HG02970 (cell line): ENCODE data around the gene GJB3.
"Not testable (repeated sequence)": the region's sequence is repeated elsewhere in the genome, so short reads cannot be mapped to it uniquely, and the experiment has no call there.

Experiments
- ATAC-seq: cut with Tn5 transposase; IDR thresholded peaks from one replicate; pipeline ENCODE4 v1.9.1; 2021; ENCODE audit warnings: mild to moderate bottlenecking, moderate library complexity, moderate number of reproducible peaks; ENCODE audit not compliant: unreplicated experiment, low FRiP score

Gene GJB3

GRCh38 chr1:34759503-34760357, 21.3 kb upstream of the GJB3 start, which contains the start of gene GJB4:
Gene GJB4, plus strand, starts transcription at chr1:34759740. Its CDS starts 1,515 bp downstream, at chr1:34761255.
- ATAC-seq: no peak

- ATAC-seq: no peak
These were observed 19.7 kb upstream of the GJB3 start for GRCh38 chr1:34761176-34761761.

- ATAC-seq: no peak
These were observed 19.2 kb upstream of the GJB3 start for GRCh38 chr1:34761776-34762307.

GRCh38 chr1:34762474-34763141, 18.4 kb upstream of the GJB3 start:
- ATAC-seq: no peak

- no peak for ATAC-seq
These were observed 17.8 kb upstream of the GJB3 start for GRCh38 chr1:34763142-34763781.

GRCh38 chr1:34768856-34769255, 12.2 kb upstream of the GJB3 start:
- ATAC-seq: no peak

- no peak for ATAC-seq
These were observed 10.0 kb upstream of the GJB3 start for GRCh38 chr1:34770891-34771504.

GRCh38 chr1:34771573-34772371, 9.2 kb upstream of the GJB3 start:
- ATAC-seq: no peak

GRCh38 chr1:34773114-34773513, 7.9 kb upstream of the GJB3 start:
- ATAC-seq: not testable (repeated sequence)

- ATAC-seq: no peak
These were observed 6.1 kb upstream of the GJB3 start for GRCh38 chr1:34774957-34775356.

- ATAC-seq: no peak
These were observed 4.1 kb upstream of the GJB3 start for GRCh38 chr1:34776911-34777310.

GRCh38 chr1:34777519-34778321, 3.3 kb upstream of the GJB3 start:
- ATAC-seq: no peak

GRCh38 chr1:34778381-34778780, 2.6 kb upstream of the GJB3 start:
- ATAC-seq: no peak

GRCh38 chr1:34779005-34779404, 2.0 kb upstream of the GJB3 start:
- no peak for ATAC-seq

- no peak for ATAC-seq
These were observed 1.5 kb upstream of the GJB3 start for GRCh38 chr1:34779526-34779925.

GRCh38 chr1:34779962-34780361, 1.1 kb upstream of the GJB3 start:
- ATAC-seq: no peak

GRCh38 chr1:34780528-34780927, 486 bp upstream of the GJB3 start:
- no peak for ATAC-seq

GRCh38 chr1:34781844-34782391, 904 bp downstream of the GJB3 start:
- no peak for ATAC-seq
